HEK293T (cell line): ENCODE measurements around the gene ADAMTS9.

ENCODE experiments used
- BHLHE40 ChIP-seq: fragments of 450-650 bp; IDR thresholded peaks from 2 replicates; pipeline ENCODE4 v1.6.1; 2016; ENCODE audit warnings: mild to moderate bottlenecking, moderate library complexity, borderline replicate concordance
- ELF4 ChIP-seq: fragments of 450-650 bp; IDR thresholded peaks from 2 replicates; pipeline ENCODE4 v1.6.1; 2017; ENCODE audit warnings: antibody characterized with exemption
- FOXA1 ChIP-seq: fragments of 450-650 bp; IDR thresholded peaks from 2 replicates; pipeline ENCODE4 v1.6.1; 2016; ENCODE audit warnings: mild to moderate bottlenecking
- FOXK2 ChIP-seq: fragments of 450-650 bp; IDR thresholded peaks from 2 replicates; pipeline ENCODE4 v1.6.1; 2016; ENCODE audit warnings: mild to moderate bottlenecking
- L3MBTL2 ChIP-seq: fragments of 450-650 bp; conservative IDR thresholded peaks from 2 replicates; pipeline ENCODE4 v1.6.1; 2016; ENCODE audit warnings: mild to moderate bottlenecking
- LEF1 ChIP-seq: fragments of 450-650 bp; IDR thresholded peaks from 2 replicates; pipeline ENCODE4 v1.6.1; 2017; ENCODE audit warnings: mild to moderate bottlenecking, borderline replicate concordance
- NFRKB ChIP-seq: fragments of 450-650 bp; IDR thresholded peaks from 2 replicates; pipeline ENCODE4 v1.6.1; 2016; ENCODE audit warnings: mild to moderate bottlenecking, moderate library complexity
- PKNOX1 ChIP-seq: fragments of 450-650 bp; IDR thresholded peaks from 2 replicates; pipeline ENCODE4 v1.6.1; 2016
- SP1 ChIP-seq: fragments of 450-650 bp; IDR thresholded peaks from 2 replicates; pipeline ENCODE4 v1.6.1; 2017
- SUZ12 ChIP-seq: fragments of 450-650 bp; IDR thresholded peaks from 2 replicates; pipeline ENCODE4 v1.6.1; 2016; ENCODE audit warnings: mild to moderate bottlenecking
- ZNF384 ChIP-seq: fragments of 450-650 bp; IDR thresholded peaks from 2 replicates; pipeline ENCODE4 v1.6.1; 2016

GRCh38 chr3:64578797-64579196 is 109.0 kb downstream of the ADAMTS9 start:
- TF ChIP-seq ELF4 (no peak), FOXK2 (no peak), FOXA1 (no peak), LEF1 (no peak), L3MBTL2 (no peak), SP1 (no peak), ZNF384 (no peak), SUZ12 (no peak), BHLHE40 (no peak), NFRKB (no peak), PKNOX1 (no peak)
